Measurements from ENCODE around the gene FANCI.
"Not testable (repeated sequence)": the region's sequence is repeated elsewhere in the genome, so short reads cannot be mapped to it uniquely, and the experiment has no call there.

GRCh38 chr15:89277281-89277680 lies 33.5 kb downstream of the FANCI start:
- TF ChIP-seq, protein P1, sequence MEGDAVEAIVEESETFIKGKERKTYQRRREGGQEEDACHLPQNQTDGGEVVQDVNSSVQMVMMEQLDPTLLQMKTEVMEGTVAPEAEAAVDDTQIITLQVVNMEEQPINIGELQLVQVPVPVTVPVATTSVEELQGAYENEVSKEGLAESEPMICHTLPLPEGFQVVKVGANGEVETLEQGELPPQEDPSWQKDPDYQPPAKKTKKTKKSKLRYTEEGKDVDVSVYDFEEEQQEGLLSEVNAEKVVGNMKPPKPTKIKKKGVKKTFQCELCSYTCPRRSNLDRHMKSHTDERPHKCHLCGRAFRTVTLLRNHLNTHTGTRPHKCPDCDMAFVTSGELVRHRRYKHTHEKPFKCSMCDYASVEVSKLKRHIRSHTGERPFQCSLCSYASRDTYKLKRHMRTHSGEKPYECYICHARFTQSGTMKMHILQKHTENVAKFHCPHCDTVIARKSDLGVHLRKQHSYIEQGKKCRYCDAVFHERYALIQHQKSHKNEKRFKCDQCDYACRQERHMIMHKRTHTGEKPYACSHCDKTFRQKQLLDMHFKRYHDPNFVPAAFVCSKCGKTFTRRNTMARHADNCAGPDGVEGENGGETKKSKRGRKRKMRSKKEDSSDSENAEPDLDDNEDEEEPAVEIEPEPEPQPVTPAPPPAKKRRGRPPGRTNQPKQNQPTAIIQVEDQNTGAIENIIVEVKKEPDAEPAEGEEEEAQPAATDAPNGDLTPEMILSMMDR (CRISPR knock-in tag; IDR thresholded peaks at IDR 0.05), result not testable (repeated sequence)
- not testable (repeated sequence) for TF ChIP-seq ASH2L (IDR thresholded peaks at IDR 0.05; ENCODE audit: insufficient read length, low read depth, low read length); DRAP1 (CRISPR knock-in tag; IDR thresholded peaks at IDR 0.05); HDAC6 (IDR thresholded peaks at IDR 0.05; ENCODE audit: low read depth, low read length)

All from HepG2 (cell line).